Activated CD4-positive, alpha-beta T cell treated with anti-CD3 and anti-CD28 coated beads for 1 hour (primary cell): ENCODE data around the gene GPC5.
"Not testable (repeated sequence)": the region's sequence is repeated elsewhere in the genome, so short reads cannot be mapped to it uniquely, and the experiment has no call there.

Source experiments
- DNase-seq: peaks from one replicate; pipeline ENCODE4 v3.0.0-alpha.2; 2020

GPC5 gene

DNA sequence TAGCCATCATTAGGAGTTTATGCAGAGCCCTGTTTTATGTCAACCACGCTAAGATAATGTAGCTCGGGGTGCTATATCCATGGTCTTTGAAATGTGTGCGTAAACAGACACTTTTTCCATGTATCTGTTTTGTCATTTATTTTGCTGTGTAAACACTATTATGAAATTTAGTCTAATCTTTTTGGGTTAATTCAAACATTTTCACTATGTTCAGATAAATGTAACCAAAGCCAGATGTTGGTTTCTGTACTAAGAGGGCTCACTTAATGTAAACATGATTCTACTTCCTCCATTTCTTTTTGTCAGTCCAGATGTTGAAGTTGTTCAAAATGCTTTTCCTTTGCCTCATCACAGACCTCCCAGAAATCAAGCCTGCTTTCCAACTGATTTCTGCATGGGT lies 1328.7 kb downstream of the GPC5 start:
- no peak for DNase-seq

- DNase-seq = no peak
Measured at GRCh38 chr13:92734068-92734467, 1335.6 kb downstream of the GPC5 start.

DNA sequence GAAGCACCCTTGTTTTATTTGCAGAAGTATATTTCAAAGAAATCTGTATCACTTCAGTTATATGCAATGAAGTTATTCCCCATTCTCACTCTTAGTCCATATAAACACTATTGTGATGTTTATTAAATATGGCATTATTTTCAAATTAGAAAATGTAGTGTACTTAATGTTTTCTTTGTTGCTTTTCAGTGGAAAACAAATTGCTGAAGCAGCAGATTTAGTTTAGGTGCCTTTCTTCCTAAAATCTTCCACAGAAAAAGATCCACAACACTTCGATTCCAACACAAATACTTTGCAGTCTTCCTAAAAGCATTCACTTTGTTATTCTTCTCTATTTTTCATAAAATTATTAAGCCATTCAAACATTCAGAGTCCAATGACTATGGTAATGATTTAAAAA lies 1336.1 kb downstream of the GPC5 start:
- DNase-seq = no peak

DNA sequence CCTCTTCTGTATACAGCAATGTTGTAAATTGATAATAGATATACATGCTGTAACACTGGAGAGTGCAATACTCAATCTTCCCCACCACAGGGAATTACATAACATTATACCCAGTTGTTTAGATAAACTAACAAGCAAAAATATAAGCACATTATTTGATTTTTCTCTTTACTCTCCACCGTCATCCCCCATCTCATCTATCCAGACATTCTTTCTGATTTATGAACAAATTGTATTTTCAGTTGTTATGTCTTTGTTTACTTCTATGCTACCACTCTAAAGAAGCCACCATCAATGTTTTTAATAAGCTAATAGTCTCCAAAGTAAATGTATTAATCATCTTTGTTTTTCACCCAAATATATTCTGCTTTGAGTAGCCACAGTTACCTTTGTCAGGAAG lies 1337.5 kb downstream of the GPC5 start:
- DNase-seq = no peak

DNA sequence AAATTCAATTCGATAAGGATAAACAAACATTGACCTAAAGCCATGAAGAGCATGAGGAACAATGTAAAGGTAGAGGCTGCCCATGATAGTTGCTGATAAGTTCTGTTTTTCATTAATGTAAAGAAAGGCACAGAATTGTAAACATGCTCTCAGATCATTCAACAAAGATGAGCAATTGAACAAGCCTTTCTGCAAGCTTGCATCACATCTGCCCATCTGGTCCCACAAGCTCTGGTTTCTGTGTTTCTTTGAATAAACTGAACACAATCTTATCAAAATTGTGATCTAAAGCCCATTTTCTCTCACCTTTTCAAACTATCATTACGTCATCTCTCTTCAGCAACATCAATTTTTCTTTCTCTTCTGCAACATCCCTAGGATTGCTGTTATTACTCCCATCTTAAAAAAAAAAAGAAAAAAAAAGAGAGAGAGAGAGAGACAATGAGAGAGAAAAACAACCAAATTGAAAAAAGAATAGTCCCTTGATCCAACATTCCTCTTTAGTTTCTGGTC lies 1340.9 kb downstream of the GPC5 start:
- DNase-seq = no peak

- no peak for DNase-seq
Measured at GRCh38 chr13:92743992-92744391, 1345.6 kb downstream of the GPC5 start.

DNA sequence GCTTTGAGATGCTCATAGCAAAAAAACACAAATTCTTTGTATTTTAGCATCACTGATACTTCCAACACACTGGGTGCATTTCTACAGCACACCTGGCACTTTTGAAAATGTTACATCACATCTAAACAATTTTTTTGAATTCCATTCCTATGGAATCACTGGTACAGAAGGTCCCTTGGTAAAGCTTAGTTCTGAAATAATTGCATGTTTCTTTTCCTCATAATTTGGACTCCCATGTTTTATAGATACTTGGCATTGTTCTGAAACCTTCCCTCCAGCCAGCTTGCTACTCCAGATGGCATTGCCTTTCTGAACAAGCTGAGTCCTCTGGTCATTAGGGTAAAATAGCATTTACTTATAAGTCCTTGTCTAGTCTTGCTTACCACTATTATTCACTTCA lies 1346.8 kb downstream of the GPC5 start:
- no peak for DNase-seq

DNA sequence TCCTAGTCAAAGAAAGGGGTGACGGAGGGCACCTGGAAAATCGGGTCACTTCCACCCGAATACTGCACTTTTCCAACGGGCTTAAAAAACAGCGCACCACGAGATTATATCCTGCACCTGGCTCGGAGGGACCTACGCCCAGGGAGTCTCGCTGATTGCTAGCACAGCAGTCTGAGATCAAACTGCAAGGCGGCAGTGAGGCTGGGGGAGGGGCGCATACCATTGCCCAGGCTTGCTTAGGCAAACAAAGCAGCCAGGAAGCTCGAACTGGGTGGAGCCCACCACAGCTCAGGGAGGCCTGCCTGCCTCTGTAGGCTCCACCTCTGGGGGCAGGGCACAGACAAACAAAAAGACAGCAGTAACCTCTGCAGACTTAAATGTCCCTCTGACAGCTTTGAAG lies 1354.3 kb downstream of the GPC5 start:
- not testable (repeated sequence) for DNase-seq

DNA sequence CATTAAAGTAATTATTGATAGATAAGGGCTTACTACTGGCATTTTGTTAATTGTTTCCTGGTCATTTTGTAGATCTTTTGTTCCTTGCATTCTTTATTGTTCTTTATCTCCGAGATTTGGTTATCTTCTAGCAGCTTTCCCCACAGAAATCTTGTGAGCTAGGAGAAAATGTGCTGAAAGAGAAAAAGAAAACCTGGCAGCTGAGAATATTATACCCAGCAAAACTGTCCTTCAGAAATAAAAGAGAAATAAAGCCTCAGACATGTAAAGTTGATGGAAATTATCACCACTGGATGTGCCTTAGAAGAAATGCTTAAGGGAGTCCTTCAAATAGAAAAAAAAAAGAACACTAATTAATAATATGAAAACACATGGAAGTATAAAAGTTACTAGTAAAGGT lies 1363.3 kb downstream of the GPC5 start:
- no peak for DNase-seq

GRCh38 chr13:92767468-92767867 lies 1369.0 kb downstream of the GPC5 start:
- no peak for DNase-seq

- no peak for DNase-seq
Measured at GRCh38 chr13:92768602-92769001, 1370.2 kb downstream of the GPC5 start.

GRCh38 chr13:92769046-92769445 lies 1370.6 kb downstream of the GPC5 start:
- no peak for DNase-seq

DNA sequence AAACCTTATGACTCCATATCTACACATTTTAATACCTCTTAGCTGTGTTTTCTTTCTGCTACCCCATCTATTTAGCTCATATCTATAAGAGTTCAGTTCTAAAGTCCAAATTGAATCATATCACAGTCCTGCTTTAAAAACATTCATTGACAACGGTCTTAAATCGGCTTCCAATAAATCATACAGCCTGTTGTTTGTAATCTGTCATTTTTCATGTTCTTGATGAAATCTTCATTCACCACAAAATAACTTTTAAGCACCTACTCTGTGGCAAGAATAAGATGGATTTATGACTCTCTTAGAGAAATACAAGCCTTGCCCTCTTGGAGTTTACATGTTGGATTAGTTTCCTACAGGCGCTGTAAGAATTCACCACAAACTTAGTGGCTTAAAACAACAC lies 1377.2 kb downstream of the GPC5 start:
- DNase-seq = no peak

- DNase-seq = no peak
Measured at GRCh38 chr13:92781965-92782690, 1383.7 kb downstream of the GPC5 start.

DNA sequence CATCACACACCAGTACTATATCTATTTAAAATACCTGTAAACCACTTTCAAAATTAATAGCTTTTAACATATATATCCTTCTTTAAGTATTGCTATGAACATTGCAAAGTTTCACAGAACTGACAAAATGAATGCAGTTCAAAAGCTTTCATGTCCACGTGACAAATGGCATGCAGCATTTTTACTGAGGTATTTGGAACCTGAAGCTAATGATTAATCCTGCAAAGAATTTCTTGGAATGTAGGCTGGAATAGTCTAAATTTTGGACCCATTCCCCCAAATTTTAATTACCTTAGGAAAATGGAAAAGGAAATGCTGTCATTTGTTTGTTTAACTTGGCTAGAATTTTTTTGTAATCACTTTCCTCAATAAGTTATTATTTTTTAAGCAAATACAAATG lies 1404.4 kb downstream of the GPC5 start:
- DNase-seq = no peak

- DNase-seq = no peak
Measured at GRCh38 chr13:92804346-92804745, 1405.9 kb downstream of the GPC5 start.

- no peak for DNase-seq
Measured at GRCh38 chr13:92804926-92805325, 1406.5 kb downstream of the GPC5 start.

- no peak for DNase-seq
Measured at GRCh38 chr13:92805766-92806165, 1407.3 kb downstream of the GPC5 start.

DNA sequence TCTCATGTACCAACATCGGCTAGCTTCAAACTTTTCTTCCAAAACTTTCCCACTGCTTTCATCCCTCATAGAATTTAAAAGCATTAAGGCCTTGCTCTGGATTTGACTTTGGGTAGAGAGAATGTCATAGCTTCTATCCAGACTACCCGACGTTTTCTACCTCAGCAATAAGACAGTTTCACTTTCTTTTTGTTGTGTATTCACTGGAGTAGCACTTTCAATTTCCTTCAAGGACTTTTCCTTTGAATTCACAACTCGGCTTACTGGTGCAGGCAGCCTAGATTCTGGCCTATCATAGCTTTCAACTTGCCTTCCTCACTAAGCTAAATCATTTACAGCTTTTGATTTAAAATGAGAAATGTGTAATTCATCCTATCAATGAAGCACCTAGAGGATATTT lies 1407.8 kb downstream of the GPC5 start:
- no peak for DNase-seq

- DNase-seq = no peak
Measured at GRCh38 chr13:92807353-92807752, 1408.9 kb downstream of the GPC5 start.

- no peak for DNase-seq
Measured at GRCh38 chr13:92807966-92808365, 1409.5 kb downstream of the GPC5 start.

- DNase-seq = no peak
Measured at GRCh38 chr13:92821324-92821723, 1422.9 kb downstream of the GPC5 start.

DNA sequence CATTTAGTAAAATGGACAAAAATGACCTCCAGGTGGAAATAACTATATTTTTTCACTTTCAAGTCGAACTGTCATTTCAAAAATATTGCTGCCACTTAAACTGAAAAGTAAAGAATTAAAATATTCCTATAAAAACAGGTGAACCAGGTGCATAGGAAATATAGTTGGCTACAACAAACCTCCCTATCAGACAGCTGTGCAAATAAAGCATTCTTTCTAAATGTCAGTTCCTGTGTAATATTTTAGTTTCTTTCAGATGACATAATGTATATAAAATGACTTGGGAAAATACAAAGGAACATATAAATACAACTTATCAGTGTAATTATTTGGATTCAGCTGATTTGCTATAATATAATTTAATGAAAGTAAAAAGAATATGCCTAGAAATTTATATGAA lies 1424.6 kb downstream of the GPC5 start:
- DNase-seq = no peak

- DNase-seq = no peak
Measured at GRCh38 chr13:92825938-92826596, 1427.6 kb downstream of the GPC5 start.

GRCh38 chr13:92827503-92827902 lies 1429.1 kb downstream of the GPC5 start:
- DNase-seq = no peak
